ENCODE results near the gene GALNT12. TPM values are rescaled to one million over a fixed set of nuclear protein-coding genes. Genes with fewer than 3 reads are reported as not detected.

Gene GALNT12
- total RNA-seq, 1 experiment from 2014 or later: 31.2 TPM

DNA sequence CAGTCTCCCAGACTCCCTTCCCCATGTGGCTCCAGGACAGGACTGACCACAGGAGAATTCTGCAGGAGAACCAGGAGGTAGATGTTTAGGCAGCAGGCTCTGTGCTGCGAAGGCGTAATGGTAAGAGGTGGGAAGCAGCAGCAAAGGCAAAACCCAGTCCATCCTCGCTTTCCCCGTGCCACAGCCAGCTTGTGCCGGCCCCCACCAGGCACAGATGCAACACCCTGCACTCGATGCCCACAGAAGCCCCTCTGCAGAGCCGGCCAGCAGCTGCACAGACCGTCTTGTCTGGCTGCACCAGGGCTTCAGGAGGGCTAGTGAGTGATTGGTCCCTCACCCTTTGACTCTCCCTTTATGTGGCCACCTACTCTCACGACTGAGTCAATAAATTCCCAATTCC, 39.1 kb upstream of the GALNT12 start (continued):
- TF ChIP-seq, protein P1, sequence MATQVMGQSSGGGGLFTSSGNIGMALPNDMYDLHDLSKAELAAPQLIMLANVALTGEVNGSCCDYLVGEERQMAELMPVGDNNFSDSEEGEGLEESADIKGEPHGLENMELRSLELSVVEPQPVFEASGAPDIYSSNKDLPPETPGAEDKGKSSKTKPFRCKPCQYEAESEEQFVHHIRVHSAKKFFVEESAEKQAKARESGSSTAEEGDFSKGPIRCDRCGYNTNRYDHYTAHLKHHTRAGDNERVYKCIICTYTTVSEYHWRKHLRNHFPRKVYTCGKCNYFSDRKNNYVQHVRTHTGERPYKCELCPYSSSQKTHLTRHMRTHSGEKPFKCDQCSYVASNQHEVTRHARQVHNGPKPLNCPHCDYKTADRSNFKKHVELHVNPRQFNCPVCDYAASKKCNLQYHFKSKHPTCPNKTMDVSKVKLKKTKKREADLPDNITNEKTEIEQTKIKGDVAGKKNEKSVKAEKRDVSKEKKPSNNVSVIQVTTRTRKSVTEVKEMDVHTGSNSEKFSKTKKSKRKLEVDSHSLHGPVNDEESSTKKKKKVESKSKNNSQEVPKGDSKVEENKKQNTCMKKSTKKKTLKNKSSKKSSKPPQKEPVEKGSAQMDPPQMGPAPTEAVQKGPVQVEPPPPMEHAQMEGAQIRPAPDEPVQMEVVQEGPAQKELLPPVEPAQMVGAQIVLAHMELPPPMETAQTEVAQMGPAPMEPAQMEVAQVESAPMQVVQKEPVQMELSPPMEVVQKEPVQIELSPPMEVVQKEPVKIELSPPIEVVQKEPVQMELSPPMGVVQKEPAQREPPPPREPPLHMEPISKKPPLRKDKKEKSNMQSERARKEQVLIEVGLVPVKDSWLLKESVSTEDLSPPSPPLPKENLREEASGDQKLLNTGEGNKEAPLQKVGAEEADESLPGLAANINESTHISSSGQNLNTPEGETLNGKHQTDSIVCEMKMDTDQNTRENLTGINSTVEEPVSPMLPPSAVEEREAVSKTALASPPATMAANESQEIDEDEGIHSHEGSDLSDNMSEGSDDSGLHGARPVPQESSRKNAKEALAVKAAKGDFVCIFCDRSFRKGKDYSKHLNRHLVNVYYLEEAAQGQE (IDR thresholded peaks at IDR 0.05; ENCODE audit: low read depth): no peak
- TF ChIP-seq, protein P2, sequence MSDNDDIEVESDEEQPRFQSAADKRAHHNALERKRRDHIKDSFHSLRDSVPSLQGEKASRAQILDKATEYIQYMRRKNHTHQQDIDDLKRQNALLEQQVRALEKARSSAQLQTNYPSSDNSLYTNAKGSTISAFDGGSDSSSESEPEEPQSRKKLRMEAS (IDR thresholded peaks at IDR 0.05): no peak
- no peak for TF ChIP-seq JUND (IDR thresholded peaks at IDR 0.05)

DNA sequence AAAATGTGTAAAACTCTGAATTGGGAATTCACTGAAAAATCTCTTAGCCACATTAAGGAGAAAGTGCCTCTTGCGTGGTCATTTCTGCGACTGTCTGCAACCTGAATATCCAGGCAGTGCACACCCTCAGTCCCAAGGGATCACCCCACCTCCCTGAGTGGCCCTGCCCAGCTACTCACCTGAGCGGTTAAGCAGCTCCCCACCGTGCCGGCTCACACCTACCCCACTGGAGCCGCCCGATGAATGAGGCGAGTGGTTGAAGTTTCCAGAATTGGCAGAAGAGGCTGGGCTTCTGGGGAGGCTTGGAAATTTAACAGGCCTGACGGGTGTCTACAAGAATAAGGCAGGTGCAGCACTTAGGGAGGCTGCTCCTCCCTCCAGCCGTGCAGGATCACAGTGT, 36.8 kb upstream of the GALNT12 start:
- no peaks in the 10 kb centered on the region for H3K79me2 ChIP-seq (ENCODE audit: insufficient read depth, low read length)
- no TSS peak for BruUV-seq (replicated peaks)
- no peaks in the 10 kb centered on the region for H4K20me1 ChIP-seq (ENCODE audit: insufficient read depth)
- no peak for TF ChIP-seq YY1 (IDR thresholded peaks at IDR 0.05; ENCODE audit: extremely low read depth, insufficient replicate concordance, low read depth, low read length)
- TF ChIP-seq, protein P1 (IDR thresholded peaks at IDR 0.05; ENCODE audit: low read depth): no peak
- no peak for TF ChIP-seq POLR2AphosphoS5 (IDR thresholded peaks at IDR 0.05; ENCODE audit: low read depth, low read length)
- no peak overlapping the region for H3K4me2 ChIP-seq (ENCODE audit: low read length)
- DNase-seq (ENCODE audit: low read depth, low spot score) (no peak), ATAC-seq (no peak)
- no peaks in the 10 kb centered on the region for H3K27me3 ChIP-seq (ENCODE audit: insufficient read depth, low read length)
- H3K9me3 ChIP-seq (ENCODE audit: control insufficient read depth in 1 of 2, insufficient read depth in 1 of 2, low read depth in 1 of 2, low read length in 2 of 2): no peaks in the 10 kb centered on the region
- no peaks in the 10 kb centered on the region for H3K9me2 ChIP-seq (ENCODE audit: insufficient read depth)
- intact Hi-C loops (cut with micrococcal nuclease): loop anchor here (10.0 kb wide), 1 partner anchor 696 kb away; no protein-coding TSS in a partner anchor
- CTCF ChIA-PET: interaction anchor here (1.8 kb wide), 1 partner anchor 8 kb away, joined by 3 read pairs; no protein-coding TSS in a partner anchor
- H3K27ac ChIP-seq (ENCODE audit: low read depth, low read length): no peak overlapping the region
- POLR2A ChIA-PET: no interaction called here
- no peak overlapping the region for H2AFZ ChIP-seq (ENCODE audit: low read depth, low read length, poor library complexity, severe bottlenecking)
- RAD21 ChIA-PET (ENCODE audit: low non-redundant PET in 1 of 2, low total read pairs in 2 of 2, uncharacterized antibody in 2 of 2, unreplicated experiment in 2 of 2): no interaction called here
- H3K36me3 ChIP-seq (ENCODE audit: control insufficient read depth in 1 of 2, insufficient read depth in 2 of 2, low read length in 2 of 2): peaks cover 24 to 25% of the 10 kb centered on the region in 2 experiments; a peak in 3 of 4 replicates
- H3K4me3 ChIP-seq (replicated peaks in 1 of 2; ENCODE audit: low read depth in 1 of 2, low read length in 2 of 2): no peak overlapping the region
- H3K4me1 ChIP-seq (ENCODE audit: control insufficient read depth in 1 of 2, insufficient read depth in 2 of 2, low read length in 2 of 2): peaks cover 0 to 10% of the 10 kb centered on the region in 2 experiments; a peak in 2 of 4 replicates
- no peak overlapping the region for H3K9ac ChIP-seq (ENCODE audit: low read length)
